ENCODE measurements around the gene ZFAND4.
"Not testable (repeated sequence)": the region's sequence is repeated elsewhere in the genome, so short reads cannot be mapped to it uniquely, and the experiment has no call there.

DNA sequence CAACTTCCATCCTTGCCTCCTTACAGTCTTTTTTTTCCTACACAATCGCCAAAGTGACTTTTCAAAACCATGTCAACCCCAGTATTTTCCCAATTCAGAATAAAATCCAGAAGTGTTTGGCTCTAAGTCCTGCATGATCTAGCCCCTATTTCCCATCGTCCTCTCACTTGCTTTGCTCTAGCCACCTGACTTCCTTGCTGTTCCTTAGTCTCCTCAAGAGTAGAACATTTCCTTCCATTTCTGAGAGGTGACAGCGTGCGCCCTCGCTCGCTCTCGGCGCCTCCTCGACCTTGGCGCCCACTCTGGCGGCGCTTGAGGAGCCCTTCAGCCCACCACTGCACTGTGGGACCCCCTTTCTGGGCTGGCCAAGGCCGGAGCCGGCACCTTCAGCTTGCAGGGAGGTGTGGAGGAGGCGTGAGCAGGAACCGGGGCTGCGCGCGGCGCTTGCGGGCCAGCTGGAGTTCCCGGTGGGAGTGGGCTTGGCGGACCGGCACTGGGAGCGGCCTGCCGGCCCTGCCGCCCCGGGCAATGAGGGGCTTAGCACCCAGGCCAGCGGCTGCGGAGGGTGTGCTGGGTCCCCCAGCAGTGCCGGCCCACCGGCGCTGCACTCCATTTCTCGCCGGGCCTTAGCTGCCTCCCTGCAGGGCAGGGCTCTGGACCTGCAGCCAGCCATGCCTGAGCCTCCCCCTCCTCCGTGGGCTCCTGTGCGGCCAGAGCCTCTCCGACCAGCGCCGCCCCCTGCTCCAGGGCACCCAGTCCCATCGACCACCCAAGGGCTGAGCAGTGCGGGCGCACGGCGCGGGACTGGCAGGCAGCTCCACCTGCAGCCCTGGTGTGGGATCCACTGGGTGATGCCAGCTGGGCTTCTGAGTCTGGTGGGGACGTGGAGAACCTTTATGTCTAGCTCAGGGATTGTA is 72.0 kb downstream of the ZFAND4 start:
- TF ChIP-seq, protein P1, sequence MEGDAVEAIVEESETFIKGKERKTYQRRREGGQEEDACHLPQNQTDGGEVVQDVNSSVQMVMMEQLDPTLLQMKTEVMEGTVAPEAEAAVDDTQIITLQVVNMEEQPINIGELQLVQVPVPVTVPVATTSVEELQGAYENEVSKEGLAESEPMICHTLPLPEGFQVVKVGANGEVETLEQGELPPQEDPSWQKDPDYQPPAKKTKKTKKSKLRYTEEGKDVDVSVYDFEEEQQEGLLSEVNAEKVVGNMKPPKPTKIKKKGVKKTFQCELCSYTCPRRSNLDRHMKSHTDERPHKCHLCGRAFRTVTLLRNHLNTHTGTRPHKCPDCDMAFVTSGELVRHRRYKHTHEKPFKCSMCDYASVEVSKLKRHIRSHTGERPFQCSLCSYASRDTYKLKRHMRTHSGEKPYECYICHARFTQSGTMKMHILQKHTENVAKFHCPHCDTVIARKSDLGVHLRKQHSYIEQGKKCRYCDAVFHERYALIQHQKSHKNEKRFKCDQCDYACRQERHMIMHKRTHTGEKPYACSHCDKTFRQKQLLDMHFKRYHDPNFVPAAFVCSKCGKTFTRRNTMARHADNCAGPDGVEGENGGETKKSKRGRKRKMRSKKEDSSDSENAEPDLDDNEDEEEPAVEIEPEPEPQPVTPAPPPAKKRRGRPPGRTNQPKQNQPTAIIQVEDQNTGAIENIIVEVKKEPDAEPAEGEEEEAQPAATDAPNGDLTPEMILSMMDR (tag by site-specific recombination; IDR thresholded peaks at IDR 0.05): not testable (repeated sequence)
- not testable (repeated sequence) for TF ChIP-seq ZNF596, ZNF623 (tag by site-specific recombination; IDR thresholded peaks at IDR 0.05)

Measured in HEK293 (cell line).